Endothelial cell of umbilical vein (primary cell): Measurements from ENCODE around the gene DEPDC4. TPM values are rescaled to one million over a fixed set of nuclear protein-coding genes. Genes with fewer than 3 reads are reported as not detected.
"Not testable (repeated sequence)": the region's sequence is repeated elsewhere in the genome, so short reads cannot be mapped to it uniquely, and the experiment has no call there.

Source experiments
- BruUV-seq: library from RNA; stranded (reverse); fragments of 400-500 nt; replicated peaks from 2 replicates; lab custom pipeline; 2021; lab: Mats Ljungman, UMichigan
- CTCF ChIA-PET: fragments of 300-600, 350-600 bp; sonication (Branson Sonifier 250); formaldehyde crosslinking; loops from one replicate; lab custom pipeline; 2021; ENCODE audit warnings: antibody characterized with exemption, inconsistent platforms; lab: Charles Lee
- POLR2A ChIA-PET: fragments of 300-600, 350-600 bp; sonication (Branson Sonifier 250); formaldehyde crosslinking; loops from one replicate; lab custom pipeline; 2021; ENCODE audit warnings: antibody characterized with exemption, inconsistent platforms; lab: Charles Lee
- DNase-seq: peaks from one replicate; pipeline ENCODE4 v3.0.0-alpha.2; 2011; ENCODE audit warnings: low read depth, low spot score
- FAIRE-seq: peaks from 2 replicates; lab custom pipeline; 2011; peaks lifted over from hg19 to GRCh38; lab: Jason Lieb, UNC
- H2AFZ ChIP-seq: 2 replicates; pipeline ENCODE4 v1.6.0; 2012; ENCODE audit warnings: low read depth, low read length, control low read depth, inconsistent platforms
- H3K27ac ChIP-seq: 2 replicates; pipeline ENCODE4 v1.5.1; 2011; ENCODE audit warnings: low read depth, mild to moderate bottlenecking, control low read depth, low read length, moderate library complexity; ENCODE audit not compliant: insufficient read depth
- H3K27me3 ChIP-seq, 2 experiments: 2 replicates each; pipeline versions ENCODE4 v1.6.0 to v1.6.1; 2011; ENCODE audit warnings: low read length in 2 of 2, mixed read lengths in 1 of 2; ENCODE audit not compliant: control insufficient read depth in 2 of 2, insufficient read depth in 2 of 2
- H3K36me3 ChIP-seq, 2 experiments: 2 replicates in 1 of 2; 3 replicates in 1 of 2; pipeline ENCODE4 v1.5.1; 2011; ENCODE audit warnings: low read length in 2 of 2, mild to moderate bottlenecking in 1 of 2, moderate library complexity in 1 of 2; ENCODE audit not compliant: control insufficient read depth in 2 of 2, insufficient read depth in 2 of 2; ENCODE audit errors: extremely low read depth in 1 of 2
- H3K4me1 ChIP-seq: 3 replicates; pipeline ENCODE4 v1.5.1; 2011; ENCODE audit warnings: mild to moderate bottlenecking, low read length; ENCODE audit not compliant: control insufficient read depth, insufficient read depth; ENCODE audit errors: extremely low read depth
- H3K4me2 ChIP-seq: 2 replicates; pipeline ENCODE4 v1.6.1; 2011; ENCODE audit warnings: low read length, control low read depth, mixed read lengths; ENCODE audit not compliant: insufficient read depth
- H3K4me3 ChIP-seq, 3 experiments: fragments of 200-600 bp in 1 of 3; sonication (generic), shearing (Covaris generic) in 1 of 3; replicated peaks in 1 of 3; 2 replicates each; pipeline ENCODE4 v1.5.1; 2011 to 2016; ENCODE audit warnings: control low read depth in 3 of 3, low read length in 3 of 3, mild to moderate bottlenecking in 2 of 3, inconsistent platforms in 1 of 3, low read depth in 1 of 3, moderate library complexity in 1 of 3; ENCODE audit not compliant: insufficient read depth in 1 of 3
- H3K79me2 ChIP-seq: 2 replicates; pipeline ENCODE4 v1.6.0; 2012; ENCODE audit warnings: low read length, inconsistent platforms; ENCODE audit not compliant: control insufficient read depth, insufficient read depth
- H3K9ac ChIP-seq: replicated peaks from 2 replicates; pipeline ENCODE3; 2011; ENCODE audit warnings: low read length, control low read depth; ENCODE audit not compliant: insufficient read depth; ENCODE audit errors: extremely low read depth
- H3K9me1 ChIP-seq: replicated peaks from 3 replicates; pipeline ENCODE4 v1.6.0; 2011; ENCODE audit warnings: mild to moderate bottlenecking, low read length; ENCODE audit not compliant: control insufficient read depth, insufficient read depth; ENCODE audit errors: extremely low read depth
- H3K9me3 ChIP-seq: replicated peaks from 2 replicates; pipeline ENCODE4 v1.5.1; 2012; ENCODE audit warnings: low read length, inconsistent platforms; ENCODE audit not compliant: control insufficient read depth, insufficient read depth
- H4K20me1 ChIP-seq: replicated peaks from 2 replicates; pipeline ENCODE3; 2011; ENCODE audit warnings: mild to moderate bottlenecking, low read length; ENCODE audit not compliant: control insufficient read depth, insufficient read depth; ENCODE audit errors: extremely low read depth
- EZH2 ChIP-seq: IDR thresholded peaks from 2 replicates; pipeline ENCODE4 v1.6.1; 2012; ENCODE audit warnings: borderline replicate concordance, low read depth, mild to moderate bottlenecking, moderate library complexity, low read length, inconsistent platforms; ENCODE audit not compliant: severe bottlenecking
- FOS ChIP-seq: IDR thresholded peaks from 2 replicates; pipeline ENCODE4 v1.6.1; 2011; ENCODE audit warnings: mild to moderate bottlenecking, low read length, moderate library complexity, borderline replicate concordance; ENCODE audit not compliant: insufficient read depth
- GATA2 ChIP-seq: IDR thresholded peaks from 2 replicates; pipeline ENCODE4 v1.7.0; 2011; ENCODE audit warnings: low read depth, mild to moderate bottlenecking, moderate library complexity, mixed read lengths, low read length; ENCODE audit not compliant: insufficient read length, insufficient read depth
- JUN ChIP-seq: IDR thresholded peaks from 2 replicates; pipeline ENCODE4 v1.6.1; 2011; ENCODE audit warnings: borderline replicate concordance, low read depth; ENCODE audit not compliant: insufficient read length, insufficient read depth
- MYC ChIP-seq: IDR thresholded peaks from one replicate; pipeline ENCODE4 v1.6.1; 2011; ENCODE audit warnings: mild to moderate bottlenecking, low read depth, low read length
- POLR2A ChIP-seq: IDR thresholded peaks from 2 replicates; pipeline ENCODE4 v1.6.1; 2012; ENCODE audit warnings: low read depth, mild to moderate bottlenecking, control low read depth, low read length
- POLR2AphosphoS5 ChIP-seq: IDR thresholded peaks from 2 replicates; pipeline ENCODE4 v1.6.1; 2012; ENCODE audit warnings: low read depth, mild to moderate bottlenecking, control low read depth, low read length, moderate library complexity; ENCODE audit not compliant: insufficient read depth
- dilution Hi-C: fragments of 300-500 bp; cut with MboI; formaldehyde crosslinking; loops from one replicate; pipeline ENCODE4 v1.15.0; 2019; ENCODE audit warnings: low sequenced_read_pairs; ENCODE audit not compliant: extremely low pct_ligation_motif_present
- intact Hi-C: fragments of 100-400 bp; cut with micrococcal nuclease; formaldehyde crosslinking; loops from one replicate; pipeline ENCODE4 v1.10.0; 2022
- polyA plus RNA-seq, 4 experiments: library from polyadenylated mRNA; depleted of rRNA in 3 of 4; stranded (reverse) in 3 of 4; unstranded in 1 of 4; fragments of >200 nt; gene quantifications; 2 replicates each; pipeline versions ENCODE4 v1.2.1 to v1.2.3, GENCODE V29; 2011 to 2012; ENCODE audit warnings: missing spikeins in 1 of 4
- total RNA-seq: library from RNA; stranded (reverse); gene quantifications from 2 replicates; pipeline ENCODE4 v1.2.3, GENCODE V29; 2021
- TF ChIP-seq, protein P1 (sequence below): IDR thresholded peaks from 2 replicates; pipeline ENCODE4 v1.6.1; 2011; ENCODE audit not compliant: insufficient read depth, insufficient read length
- TF ChIP-seq, protein P2 (sequence below), 2 donors: IDR thresholded peaks; 1 replicate in 1 of 2; 2 replicates in 1 of 2; pipeline ENCODE4 v1.5.1; 2011; ENCODE audit warnings: low read length in 2 of 2, mild to moderate bottlenecking in 2 of 2, moderate library complexity in 2 of 2, control low read depth in 1 of 2, inconsistent platforms in 1 of 2, low read depth in 1 of 2; ENCODE audit not compliant: insufficient read depth in 1 of 2; ENCODE audit errors: extremely low read depth in 1 of 2

The DEPDC4 gene
- total and polyA plus RNA-seq, 2 donors (not counting 3 experiments of a cell fraction or from before 2014, with no cell fraction given): 0.15 to 0.66 TPM

DNA sequence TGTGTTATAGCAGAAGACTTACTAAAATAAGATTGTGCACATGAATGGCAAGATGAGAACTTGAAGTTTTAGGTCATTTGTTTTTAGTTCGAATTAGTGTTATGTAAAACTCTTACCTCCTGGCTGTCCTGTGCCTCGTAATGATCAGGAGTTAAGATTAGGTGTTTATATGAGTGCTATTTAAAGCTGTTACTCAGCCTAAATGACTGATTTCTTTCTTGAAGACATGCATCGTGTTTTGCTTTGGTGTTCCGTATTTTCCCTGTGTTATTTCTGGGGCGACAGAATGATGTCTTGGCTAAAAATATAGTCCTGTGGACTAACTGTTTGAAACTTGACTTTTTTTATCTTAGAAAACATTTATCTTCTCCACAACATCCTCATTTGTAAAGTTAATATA is 22.2 kb upstream of the DEPDC4 start:
- H3K9me1 ChIP-seq: peaks cover 2% of the 10 kb centered on the region
- dilution Hi-C loops: no loop called here
- H2AFZ ChIP-seq: no peak overlapping the region
- BruUV-seq: no TSS peak
- no peak overlapping the region for H3K9ac ChIP-seq
- H3K9me3 ChIP-seq: no peaks in the 10 kb centered on the region
- H4K20me1 ChIP-seq: no peaks in the 10 kb centered on the region
- intact Hi-C loops: no loop called here
- TF ChIP-seq MYC (no peak), POLR2AphosphoS5 (no peak), EZH2 (no peak), FOS (no peak), GATA2 (no peak), JUN (no peak), POLR2A (no peak)
- TF ChIP-seq, protein P1, sequence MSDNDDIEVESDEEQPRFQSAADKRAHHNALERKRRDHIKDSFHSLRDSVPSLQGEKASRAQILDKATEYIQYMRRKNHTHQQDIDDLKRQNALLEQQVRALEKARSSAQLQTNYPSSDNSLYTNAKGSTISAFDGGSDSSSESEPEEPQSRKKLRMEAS: no peak
- TF ChIP-seq, protein P2, sequence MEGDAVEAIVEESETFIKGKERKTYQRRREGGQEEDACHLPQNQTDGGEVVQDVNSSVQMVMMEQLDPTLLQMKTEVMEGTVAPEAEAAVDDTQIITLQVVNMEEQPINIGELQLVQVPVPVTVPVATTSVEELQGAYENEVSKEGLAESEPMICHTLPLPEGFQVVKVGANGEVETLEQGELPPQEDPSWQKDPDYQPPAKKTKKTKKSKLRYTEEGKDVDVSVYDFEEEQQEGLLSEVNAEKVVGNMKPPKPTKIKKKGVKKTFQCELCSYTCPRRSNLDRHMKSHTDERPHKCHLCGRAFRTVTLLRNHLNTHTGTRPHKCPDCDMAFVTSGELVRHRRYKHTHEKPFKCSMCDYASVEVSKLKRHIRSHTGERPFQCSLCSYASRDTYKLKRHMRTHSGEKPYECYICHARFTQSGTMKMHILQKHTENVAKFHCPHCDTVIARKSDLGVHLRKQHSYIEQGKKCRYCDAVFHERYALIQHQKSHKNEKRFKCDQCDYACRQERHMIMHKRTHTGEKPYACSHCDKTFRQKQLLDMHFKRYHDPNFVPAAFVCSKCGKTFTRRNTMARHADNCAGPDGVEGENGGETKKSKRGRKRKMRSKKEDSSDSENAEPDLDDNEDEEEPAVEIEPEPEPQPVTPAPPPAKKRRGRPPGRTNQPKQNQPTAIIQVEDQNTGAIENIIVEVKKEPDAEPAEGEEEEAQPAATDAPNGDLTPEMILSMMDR (IDR thresholded peaks at IDR 0.05; ENCODE audit: extremely low read depth in 1 of 2, insufficient read depth in 1 of 2, low read depth in 1 of 2, low read length in 2 of 2): no peak
- POLR2A ChIA-PET: no interaction called here
- no peak overlapping the region for H3K4me3 ChIP-seq
- peaks cover 3% of the 10 kb centered on the region in 2 experiments for H3K36me3 ChIP-seq
- H3K27ac ChIP-seq: no peak overlapping the region
- FAIRE-seq: no peak
- CTCF ChIA-PET: no interaction called here
- no peaks in the 10 kb centered on the region for H3K4me1 ChIP-seq
- DNase-seq: no peak
- H3K79me2 ChIP-seq: no peaks in the 10 kb centered on the region
- H3K27me3 ChIP-seq: no peaks in the 10 kb centered on the region
- no peak overlapping the region for H3K4me2 ChIP-seq

DNA sequence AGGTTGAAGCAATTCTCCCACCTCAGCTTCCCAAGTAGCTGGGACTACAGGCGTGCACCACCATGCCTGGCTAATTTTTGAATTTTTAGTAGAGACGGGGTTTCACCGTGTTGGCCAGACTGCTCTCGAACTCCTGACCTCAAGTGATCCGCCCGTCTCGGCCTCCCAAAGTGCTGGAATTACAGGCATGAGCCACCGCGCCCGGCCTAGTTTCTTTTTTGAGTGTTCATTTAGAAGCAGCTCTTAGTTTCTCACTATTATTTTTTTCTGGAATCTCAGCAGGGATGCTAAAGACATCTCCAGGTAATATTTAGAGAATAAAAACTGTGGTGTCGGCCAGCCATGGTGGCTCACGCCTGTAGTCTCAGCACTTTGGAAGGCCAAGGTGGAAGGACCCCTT is 17.7 kb upstream of the DEPDC4 start:
- H2AFZ ChIP-seq, FAIRE-seq, BruUV-seq, H3K27me3 ChIP-seq, H3K9me3 ChIP-seq, H3K4me3 ChIP-seq, H3K4me2 ChIP-seq, POLR2A ChIA-PET, H3K27ac ChIP-seq, H4K20me1 ChIP-seq, dilution Hi-C loops, intact Hi-C loops, DNase-seq, H3K36me3 ChIP-seq, H3K9me1 ChIP-seq, H3K9ac ChIP-seq, H3K4me1 ChIP-seq: not testable (repeated sequence)
- H3K79me2 ChIP-seq: peaks cover 16% of the 10 kb centered on the region
- CTCF ChIA-PET: interaction anchor here (0.7 to 1.4 kb wide), 2 partner anchors 11 to 21 kb away, joined by 3 to 5 read pairs; no protein-coding TSS in a partner anchor
